CD8-positive, alpha-beta memory T cell (primary cell): ENCODE data around the gene NLK. TPM values are rescaled to one million over a fixed set of nuclear protein-coding genes. Genes with fewer than 3 reads are reported as not detected.

Source experiments
- CTCF ChIA-PET: fragments of 350-600 bp; sonication (Branson Sonifier 250); formaldehyde crosslinking; loops from one replicate; lab custom pipeline; 2021; ENCODE audit warnings: antibody characterized with exemption; lab: Charles Lee
- POLR2A ChIA-PET: fragments of 350-600 bp; sonication (Branson Sonifier 250); formaldehyde crosslinking; loops from one replicate; lab custom pipeline; 2021; ENCODE audit warnings: antibody characterized with exemption; lab: Charles Lee
- DNase-seq, 5 donors: peaks; one replicate each; pipeline versions ENCODE4 v3.0.0 to v3.0.0-alpha.2; 2020 to 2022; ENCODE audit warnings: mixed read lengths in 1 of 5
- H3K27ac ChIP-seq: one replicate; pipeline ENCODE4 v1.7.0; 2013; ENCODE audit warnings: low read depth, mild to moderate bottlenecking, low read length, moderate library complexity
- H3K27me3 ChIP-seq: 2 replicates; pipeline ENCODE4 v1.7.0; 2013; ENCODE audit warnings: low read length, mild to moderate bottlenecking; ENCODE audit not compliant: insufficient read depth, poor library complexity, severe bottlenecking
- H3K36me3 ChIP-seq: 2 replicates; pipeline ENCODE4 v1.7.0; 2013; ENCODE audit warnings: mild to moderate bottlenecking, low read length, moderate library complexity; ENCODE audit not compliant: insufficient read depth
- H3K4me1 ChIP-seq: 2 replicates; pipeline ENCODE4 v1.7.0; 2013; ENCODE audit warnings: mild to moderate bottlenecking, low read length, moderate library complexity; ENCODE audit not compliant: insufficient read depth
- H3K4me3 ChIP-seq: 2 replicates; pipeline ENCODE4 v1.7.0; 2013; ENCODE audit warnings: mild to moderate bottlenecking, low read length
- H3K9me3 ChIP-seq: 2 replicates; pipeline ENCODE4 v1.7.0; 2013; ENCODE audit warnings: mild to moderate bottlenecking, low read length
- H3K27ac Mint-ChIP-seq, 8 donors: one replicate each; pipeline ENCODE4 v1.8.0; 2020 to 2021; ENCODE audit warnings: mixed read lengths in 8 of 8, mild to moderate bottlenecking in 6 of 8, inconsistent platforms in 3 of 8, moderate library complexity in 3 of 8
- H3K27me3 Mint-ChIP-seq, 2 donors: one replicate each; pipeline ENCODE4 v1.8.0; 2020 to 2021; ENCODE audit warnings: mixed read lengths in 2 of 2, mild to moderate bottlenecking in 1 of 2, moderate library complexity in 1 of 2
- H3K36me3 Mint-ChIP-seq, 3 donors: one replicate each; pipeline ENCODE4 v1.8.0; 2020 to 2021; ENCODE audit warnings: mixed read lengths in 3 of 3, inconsistent platforms in 1 of 3, mild to moderate bottlenecking in 1 of 3
- H3K4me1 Mint-ChIP-seq, 3 donors: one replicate each; pipeline ENCODE4 v1.8.0; 2020 to 2021; ENCODE audit warnings: mixed read lengths in 3 of 3, inconsistent platforms in 1 of 3, mild to moderate bottlenecking in 1 of 3
- H3K4me3 Mint-ChIP-seq, 7 donors: one replicate each; pipeline ENCODE4 v1.8.0; 2020 to 2021; ENCODE audit warnings: mixed read lengths in 7 of 7, mild to moderate bottlenecking in 6 of 7, moderate library complexity in 4 of 7, inconsistent platforms in 2 of 7
- H3K9me3 Mint-ChIP-seq, 5 donors: one replicate each; pipeline ENCODE4 v1.8.0; 2020 to 2022; ENCODE audit warnings: mixed read lengths in 5 of 5, mild to moderate bottlenecking in 3 of 5, moderate library complexity in 2 of 5, inconsistent platforms in 1 of 5
- polyA plus RNA-seq: library from polyadenylated mRNA; unstranded; fragments of 300-500 nt; fragmentation: Illumina TruSeq; gene quantifications from one replicate; pipeline ENCODE4 v1.2.3, GENCODE V29; 2021
- total RNA-seq, 2 experiments: library from RNA; stranded (reverse); gene quantifications; one replicate each; pipeline ENCODE4 v1.2.3, GENCODE V29; 2021

Gene NLK
- total and polyA plus RNA-seq, 3 experiments from 2014 or later: 1.7 to 12.8 (median 12.0) TPM

DNA sequence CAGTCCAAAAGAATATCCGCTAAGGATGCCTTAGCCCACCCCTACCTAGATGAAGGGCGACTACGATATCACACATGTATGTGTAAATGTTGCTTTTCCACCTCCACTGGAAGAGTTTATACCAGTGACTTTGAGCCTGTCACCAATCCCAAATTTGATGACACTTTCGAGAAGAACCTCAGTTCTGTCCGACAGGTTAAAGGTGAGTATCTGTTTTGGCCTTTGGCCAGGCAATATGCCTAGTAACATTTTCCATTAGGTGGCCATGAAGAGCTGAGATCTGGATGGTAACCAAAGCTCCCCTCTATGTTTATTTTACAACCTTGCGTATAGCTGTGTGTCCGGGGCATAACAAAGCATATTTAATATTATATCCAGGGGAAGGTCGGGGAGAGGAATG, 148.5 kb downstream of the NLK start:
- H3K4me3 ChIP-seq: no peak overlapping the region
- H3K27me3 ChIP-seq: no peaks in the 10 kb centered on the region
- H3K4me1 ChIP-seq: no peaks in the 10 kb centered on the region
- ChIA-PET CTCF (no interaction called here), POLR2A (no interaction called here)
- H3K36me3 ChIP-seq: peaks cover 11% of the 10 kb centered on the region
- Mint-ChIP-seq H3K36me3 (peaks cover under 1 to 69% (median 17%) of the 10 kb centered on the region in 3 donors), H3K9me3 (no peaks in the 10 kb centered on the region), H3K27ac (no peak overlapping the region), H3K27me3 (no peaks in the 10 kb centered on the region), H3K4me3 (no peak overlapping the region), H3K4me1 (no peaks in the 10 kb centered on the region)
- no peaks in the 10 kb centered on the region for H3K9me3 ChIP-seq
- DNase-seq: no peak
- no peak overlapping the region for H3K27ac ChIP-seq

GRCh38 chr17:28193241-28193640, 150.8 kb downstream of the NLK start:
- H3K27me3 Mint-ChIP-seq: peaks cover 0 to 1% of the 10 kb centered on the region in 2 donors
- H3K27ac ChIP-seq: no peak overlapping the region
- peaks cover 11% of the 10 kb centered on the region for H3K36me3 ChIP-seq
- DNase-seq: no peak
- H3K4me3 ChIP-seq: no peak overlapping the region
- peak overlapping the region in 4 of 8 donors; percentile 18 to 61 (median 48) for H3K27ac Mint-ChIP-seq
- H3K9me3 Mint-ChIP-seq: no peaks in the 10 kb centered on the region
- no peaks in the 10 kb centered on the region for H3K4me1 ChIP-seq
- H3K27me3 ChIP-seq: no peaks in the 10 kb centered on the region
- H3K4me3 Mint-ChIP-seq: no peak overlapping the region
- H3K9me3 ChIP-seq: no peaks in the 10 kb centered on the region
- CTCF ChIA-PET: no interaction called here
- POLR2A ChIA-PET: no interaction called here
- H3K4me1 Mint-ChIP-seq: no peaks in the 10 kb centered on the region
- peaks cover 4 to 74% (median 16%) of the 10 kb centered on the region in 3 donors for H3K36me3 Mint-ChIP-seq

GRCh38 chr17:28194382-28194781, 151.9 kb downstream of the NLK start:
- no peaks in the 10 kb centered on the region for H3K27me3 ChIP-seq
- no peak overlapping the region for H3K4me3 ChIP-seq
- POLR2A ChIA-PET: no interaction called here
- CTCF ChIA-PET: no interaction called here
- H3K4me1 ChIP-seq: no peaks in the 10 kb centered on the region
- Mint-ChIP-seq H3K27me3 (peaks cover 0 to 1% of the 10 kb centered on the region in 2 donors), H3K9me3 (no peaks in the 10 kb centered on the region), H3K4me1 (no peaks in the 10 kb centered on the region), H3K4me3 (no peak overlapping the region), H3K36me3 (peaks cover 4 to 73% (median 17%) of the 10 kb centered on the region in 3 donors), H3K27ac (no peak overlapping the region)
- peaks cover 5% of the 10 kb centered on the region for H3K36me3 ChIP-seq
- DNase-seq: no peak
- no peaks in the 10 kb centered on the region for H3K9me3 ChIP-seq
- H3K27ac ChIP-seq: no peak overlapping the region

DNA sequence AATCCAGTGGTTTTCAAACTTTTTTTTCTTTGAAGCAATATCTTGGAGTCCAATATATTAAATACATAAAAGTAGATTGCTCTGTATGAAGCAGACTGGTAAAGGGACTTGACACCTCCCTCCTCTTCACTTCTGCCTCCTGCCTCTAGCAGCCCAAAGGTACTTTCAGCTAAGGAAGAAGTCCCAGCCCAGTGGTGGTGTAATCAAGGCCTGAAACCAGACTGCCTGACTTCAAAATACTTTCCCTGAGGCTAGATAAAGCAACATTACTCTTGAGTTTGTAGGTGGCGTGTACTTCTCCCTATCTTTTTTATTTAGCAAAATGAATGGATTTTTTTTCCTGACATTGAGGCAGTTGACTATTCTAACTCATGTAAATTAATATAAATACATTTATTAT, 154.2 kb downstream of the NLK start:
- Mint-ChIP-seq H3K4me3 (no peak overlapping the region), H3K4me1 (no peaks in the 10 kb centered on the region), H3K27me3 (peaks cover 0 to 1% of the 10 kb centered on the region in 2 donors), H3K27ac (no peak overlapping the region), H3K36me3 (peaks cover 4 to 59% (median 14%) of the 10 kb centered on the region in 3 donors), H3K9me3 (no peaks in the 10 kb centered on the region)
- POLR2A ChIA-PET: no interaction called here
- CTCF ChIA-PET: no interaction called here
- H3K27me3 ChIP-seq: no peaks in the 10 kb centered on the region
- peaks cover 4% of the 10 kb centered on the region for H3K36me3 ChIP-seq
- no peak overlapping the region for H3K27ac ChIP-seq
- no peaks in the 10 kb centered on the region for H3K9me3 ChIP-seq
- H3K4me1 ChIP-seq: no peaks in the 10 kb centered on the region
- no peak overlapping the region for H3K4me3 ChIP-seq
- DNase-seq: no peak

- ChIA-PET POLR2A (no interaction called here), CTCF (interaction anchor here (1.1 kb wide), 1 partner anchor 155 kb away, joined by 3 read pairs; no protein-coding TSS in a partner anchor)
- Histone ChIP-seq H3K4me3 (no peak overlapping the region), H3K4me1 (no peaks in the 10 kb centered on the region), H3K27me3 (no peaks in the 10 kb centered on the region), H3K9me3 (no peaks in the 10 kb centered on the region), H3K36me3 (peaks cover 4% of the 10 kb centered on the region), H3K27ac (no peak overlapping the region)
- H3K4me3 Mint-ChIP-seq: no peak overlapping the region
- H3K27ac Mint-ChIP-seq: no peak overlapping the region
- H3K9me3 Mint-ChIP-seq: no peaks in the 10 kb centered on the region
- peaks cover 1 to 8% of the 10 kb centered on the region in 2 donors for H3K27me3 Mint-ChIP-seq
- no peak for DNase-seq
- peaks cover 4 to 35% (median 9%) of the 10 kb centered on the region in 3 donors for H3K36me3 Mint-ChIP-seq
- no peaks in the 10 kb centered on the region for H3K4me1 Mint-ChIP-seq
Observed at GRCh38 chr17:28199115-28199514, 156.6 kb downstream of the NLK start.

DNA sequence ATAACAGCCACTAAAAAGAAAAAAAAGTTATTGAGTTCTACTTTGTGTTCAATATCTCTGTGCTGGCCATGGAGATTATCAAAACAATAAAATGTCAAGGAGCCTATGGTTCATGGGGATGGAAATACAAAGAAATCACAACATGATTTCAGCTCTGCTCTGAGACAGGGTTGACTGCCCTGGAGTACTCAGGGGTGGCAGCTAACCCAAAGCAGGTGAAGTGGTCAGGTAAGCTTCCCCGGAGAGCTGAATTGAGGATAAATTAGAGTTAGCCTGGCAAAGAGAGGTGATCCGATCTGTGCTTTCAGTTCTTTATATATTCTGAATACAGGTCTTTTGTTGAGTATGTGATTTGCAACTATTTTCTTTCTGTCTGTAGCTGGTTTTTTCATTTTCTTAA, 157.3 kb downstream of the NLK start:
- H3K36me3 Mint-ChIP-seq: peaks cover 4 to 30% (median 9%) of the 10 kb centered on the region in 3 donors
- Histone ChIP-seq H3K4me3 (no peak overlapping the region), H3K27me3 (no peaks in the 10 kb centered on the region), H3K9me3 (no peaks in the 10 kb centered on the region), H3K36me3 (peaks cover 4% of the 10 kb centered on the region), H3K27ac (no peak overlapping the region), H3K4me1 (no peaks in the 10 kb centered on the region)
- H3K27ac Mint-ChIP-seq: peak overlapping the region in 1 of 8 donors; percentile 2
- no peaks in the 10 kb centered on the region for H3K9me3 Mint-ChIP-seq
- no peaks in the 10 kb centered on the region for H3K4me1 Mint-ChIP-seq
- ChIA-PET POLR2A (no interaction called here), CTCF (interaction anchor here (1.1 kb wide), 1 partner anchor 156 kb away, joined by 3 read pairs; no protein-coding TSS in a partner anchor)
- no peak for DNase-seq
- H3K27me3 Mint-ChIP-seq: peaks cover 6 to 13% of the 10 kb centered on the region in 2 donors
- no peak overlapping the region for H3K4me3 Mint-ChIP-seq

GRCh38 chr17:28201315-28201714, 158.8 kb downstream of the NLK start:
- ChIA-PET CTCF (no interaction called here), POLR2A (no interaction called here)
- Mint-ChIP-seq H3K4me1 (no peaks in the 10 kb centered on the region), H3K27ac (no peak overlapping the region), H3K4me3 (no peak overlapping the region), H3K9me3 (no peaks in the 10 kb centered on the region), H3K27me3 (peaks cover 12 to 20% of the 10 kb centered on the region in 2 donors), H3K36me3 (peaks cover 4 to 17% (median 8%) of the 10 kb centered on the region in 3 donors)
- H3K36me3 ChIP-seq: no peaks in the 10 kb centered on the region
- no peak for DNase-seq
- no peak overlapping the region for H3K27ac ChIP-seq
- no peak overlapping the region for H3K4me3 ChIP-seq
- no peaks in the 10 kb centered on the region for H3K27me3 ChIP-seq
- H3K9me3 ChIP-seq: no peaks in the 10 kb centered on the region
- H3K4me1 ChIP-seq: no peaks in the 10 kb centered on the region

DNA sequence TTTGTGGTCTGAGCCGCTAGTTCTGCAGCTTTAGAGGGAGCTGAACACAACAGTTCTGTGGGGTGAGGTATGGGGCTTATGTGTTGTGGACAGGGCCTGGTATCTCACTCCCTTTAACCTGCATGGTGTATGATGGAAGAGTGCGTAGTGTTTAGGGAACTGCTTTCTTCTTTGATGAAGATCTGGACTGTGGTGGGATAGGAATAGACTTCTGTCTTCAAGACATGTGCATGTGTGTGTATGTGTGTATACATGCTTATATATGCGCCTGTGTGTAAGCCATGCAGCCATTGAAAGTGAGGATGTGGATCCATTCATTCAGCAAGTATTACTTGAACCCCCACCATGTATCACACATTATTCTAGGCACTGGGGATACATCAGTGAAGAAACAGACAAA, 161.8 kb downstream of the NLK start:
- ChIA-PET POLR2A (no interaction called here), CTCF (no interaction called here)
- no peaks in the 10 kb centered on the region for H3K36me3 ChIP-seq
- no peaks in the 10 kb centered on the region for H3K4me1 ChIP-seq
- Mint-ChIP-seq H3K4me3 (no peak overlapping the region), H3K9me3 (no peaks in the 10 kb centered on the region), H3K36me3 (peaks cover 0 to under 1% (median 0%) of the 10 kb centered on the region in 3 donors), H3K4me1 (no peaks in the 10 kb centered on the region), H3K27ac (no peak overlapping the region), H3K27me3 (peaks cover 16 to 24% of the 10 kb centered on the region in 2 donors)
- DNase-seq: no peak
- H3K27ac ChIP-seq: no peak overlapping the region
- H3K9me3 ChIP-seq: no peaks in the 10 kb centered on the region
- no peak overlapping the region for H3K4me3 ChIP-seq
- H3K27me3 ChIP-seq: no peaks in the 10 kb centered on the region
